ENCODE data around the gene TXK.

DNA sequence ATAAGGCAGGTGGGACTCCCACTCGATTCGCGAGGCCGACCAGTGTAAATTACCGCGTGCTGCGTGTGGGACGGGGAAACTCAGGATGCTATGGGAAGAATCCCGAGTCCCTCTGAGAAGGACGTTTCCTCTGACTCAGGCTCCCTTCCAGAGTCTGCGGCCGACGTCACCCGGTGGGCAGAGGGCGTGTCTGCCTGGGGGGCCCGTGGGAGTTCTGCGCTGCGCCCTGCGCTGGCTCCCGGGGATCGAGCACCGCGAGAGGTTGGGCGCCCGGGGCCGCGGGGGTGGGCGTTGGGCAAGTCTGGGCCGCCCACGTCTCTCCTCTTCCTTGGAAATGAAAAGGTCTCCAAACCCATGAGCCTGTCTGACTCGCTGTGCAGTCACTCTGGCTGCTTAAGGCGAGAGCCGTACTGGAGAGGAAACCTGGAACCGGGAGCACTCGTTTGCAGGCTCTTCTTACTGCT lies 116.9 kb downstream of the TXK start:
- TF ChIP-seq, protein P1, sequence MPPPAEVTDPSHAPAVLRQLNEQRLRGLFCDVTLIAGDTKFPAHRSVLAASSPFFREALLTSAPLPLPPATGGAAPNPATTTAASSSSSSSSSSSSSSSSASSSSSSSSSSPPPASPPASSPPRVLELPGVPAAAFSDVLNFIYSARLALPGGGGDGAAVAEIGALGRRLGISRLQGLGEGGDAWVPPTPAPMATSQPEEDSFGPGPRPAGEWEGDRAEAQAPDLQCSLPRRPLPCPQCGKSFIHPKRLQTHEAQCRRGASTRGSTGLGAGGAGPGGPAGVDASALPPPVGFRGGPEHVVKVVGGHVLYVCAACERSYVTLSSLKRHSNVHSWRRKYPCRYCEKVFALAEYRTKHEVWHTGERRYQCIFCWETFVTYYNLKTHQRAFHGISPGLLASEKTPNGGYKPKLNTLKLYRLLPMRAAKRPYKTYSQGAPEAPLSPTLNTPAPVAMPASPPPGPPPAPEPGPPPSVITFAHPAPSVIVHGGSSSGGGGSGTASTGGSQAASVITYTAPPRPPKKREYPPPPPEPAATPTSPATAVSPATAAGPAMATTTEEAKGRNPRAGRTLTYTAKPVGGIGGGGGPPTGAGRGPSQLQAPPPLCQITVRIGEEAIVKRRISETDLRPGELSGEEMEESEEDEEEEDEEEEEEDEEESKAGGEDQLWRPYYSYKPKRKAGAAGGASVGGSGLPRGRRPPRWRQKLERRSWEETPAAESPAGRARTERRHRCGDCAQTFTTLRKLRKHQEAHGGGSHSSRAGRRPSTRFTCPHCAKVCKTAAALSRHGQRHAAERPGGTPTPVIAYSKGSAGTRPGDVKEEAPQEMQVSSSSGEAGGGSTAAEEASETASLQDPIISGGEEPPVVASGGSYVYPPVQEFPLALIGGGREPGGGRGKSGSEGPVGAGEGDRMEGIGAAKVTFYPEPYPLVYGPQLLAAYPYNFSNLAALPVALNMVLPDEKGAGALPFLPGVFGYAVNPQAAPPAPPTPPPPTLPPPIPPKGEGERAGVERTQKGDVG (CRISPR knock-in tag; IDR thresholded peaks at IDR 0.05; ENCODE audit: borderline replicate concordance): no peak; the same call in 1 of the 2 replicates
- no peak for TF ChIP-seq RAD21 (CRISPR knock-in tag; IDR thresholded peaks at IDR 0.05)

Data from HepG2 (cell line).